Amniotic stem cell (primary cell): Measurements from ENCODE around the gene NUTM1.

Source experiments
- DNase-seq: peaks from one replicate; lab custom pipeline; 2025; lab: John Stamatoyannopoulos, UW

The NUTM1 gene

GRCh38 chr15:34342737-34343575 is at the start of gene NUTM1, which contains the start of gene NOP10:
NUTM1 (plus strand) TSS chr15:34343315; CDS start chr15:34343697, 382 bp downstream.
NOP10 (minus strand) TSS chr15:34343136; CDS start chr15:34343073, 63 bp downstream.
- peak; percentile 76 for DNase-seq

GRCh38 chr15:34297059-34297458 is 46.1 kb upstream of the NUTM1 start:
- no peak for DNase-seq

- DNase-seq, result no peak
Measured at GRCh38 chr15:34301058-34301457, 42.1 kb upstream of the NUTM1 start.

GRCh38 chr15:34304613-34305012 is 38.5 kb upstream of the NUTM1 start:
- DNase-seq, result no peak

- no peak for DNase-seq
Measured at GRCh38 chr15:34311563-34311962, 31.6 kb upstream of the NUTM1 start.

- no peak for DNase-seq
Measured at GRCh38 chr15:34314491-34315490, 28.3 kb upstream of the NUTM1 start.

GRCh38 chr15:34318277-34319079 is 24.6 kb upstream of the NUTM1 start:
- DNase-seq, result no peak

GRCh38 chr15:34323217-34323616 is 19.9 kb upstream of the NUTM1 start:
- no peak for DNase-seq

GRCh38 chr15:34324933-34325332 is 18.2 kb upstream of the NUTM1 start:
- DNase-seq, result no peak

GRCh38 chr15:34325368-34325767 is 17.7 kb upstream of the NUTM1 start:
- DNase-seq, result no peak

- no peak for DNase-seq
Measured at GRCh38 chr15:34327906-34328305, 15.2 kb upstream of the NUTM1 start.

- no peak for DNase-seq
Measured at GRCh38 chr15:34329006-34329405, 14.1 kb upstream of the NUTM1 start.

- DNase-seq, result no peak
Measured at GRCh38 chr15:34330279-34330678, 12.8 kb upstream of the NUTM1 start.

- DNase-seq, result no peak
Measured at GRCh38 chr15:34331809-34332208, 11.3 kb upstream of the NUTM1 start.

- DNase-seq, result no peak
Measured at GRCh38 chr15:34332553-34333120, 10.5 kb upstream of the NUTM1 start.

- DNase-seq, result no peak
Measured at GRCh38 chr15:34334672-34335071, 8.4 kb upstream of the NUTM1 start.

- no peak for DNase-seq
Measured at GRCh38 chr15:34335176-34336032, 7.7 kb upstream of the NUTM1 start.

- no peak for DNase-seq
Measured at GRCh38 chr15:34336231-34336990, 6.7 kb upstream of the NUTM1 start.

GRCh38 chr15:34336991-34337556 is 6.0 kb upstream of the NUTM1 start:
- DNase-seq, result no peak
